OCI-LY1 (cell line): ENCODE results near the gene KHDC1.
"Not testable (repeated sequence)": the region's sequence is repeated elsewhere in the genome, so short reads cannot be mapped to it uniquely, and the experiment has no call there.

Experiments
- EZH2 ChIP-seq: fragments of 200-600 bp; sonication (generic), shearing (Covaris generic); IDR thresholded peaks from 2 replicates; pipeline ENCODE4 v1.8.0; 2017; ENCODE audit warnings: borderline replicate concordance, mixed run types, mild to moderate bottlenecking, antibody characterized with exemption, low read length, moderate library complexity, mixed read lengths
- TF ChIP-seq, protein P1 (sequence below): fragments of 200-600 bp; sonication (generic), shearing (Covaris generic); IDR thresholded peaks from 2 replicates; pipeline ENCODE4 v1.5.1; 2017; ENCODE audit warnings: mild to moderate bottlenecking, antibody characterized with exemption, low read length, moderate library complexity, mixed read lengths

DNA sequence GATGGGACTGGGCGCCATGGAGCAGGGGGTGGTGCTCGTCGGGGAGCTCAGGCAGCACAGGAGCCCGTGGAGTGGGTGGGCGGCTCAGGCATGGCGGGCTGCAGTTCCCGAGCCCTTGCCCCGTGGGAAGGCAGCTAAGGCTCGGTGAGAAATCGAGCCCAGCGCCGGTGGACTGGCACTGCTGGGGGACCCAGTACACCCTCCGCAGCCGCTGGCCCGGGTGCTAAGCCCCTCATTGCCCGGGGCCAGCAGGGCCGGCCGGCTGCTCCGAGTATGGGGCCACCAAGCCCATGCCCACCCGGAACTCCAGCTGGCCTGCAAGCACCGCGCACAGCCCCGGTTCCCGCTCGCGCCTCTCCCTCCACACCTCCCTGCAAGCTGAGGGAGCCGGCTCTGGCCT, 5.9 kb upstream of the KHDC1 start:
- TF ChIP-seq, protein P1, sequence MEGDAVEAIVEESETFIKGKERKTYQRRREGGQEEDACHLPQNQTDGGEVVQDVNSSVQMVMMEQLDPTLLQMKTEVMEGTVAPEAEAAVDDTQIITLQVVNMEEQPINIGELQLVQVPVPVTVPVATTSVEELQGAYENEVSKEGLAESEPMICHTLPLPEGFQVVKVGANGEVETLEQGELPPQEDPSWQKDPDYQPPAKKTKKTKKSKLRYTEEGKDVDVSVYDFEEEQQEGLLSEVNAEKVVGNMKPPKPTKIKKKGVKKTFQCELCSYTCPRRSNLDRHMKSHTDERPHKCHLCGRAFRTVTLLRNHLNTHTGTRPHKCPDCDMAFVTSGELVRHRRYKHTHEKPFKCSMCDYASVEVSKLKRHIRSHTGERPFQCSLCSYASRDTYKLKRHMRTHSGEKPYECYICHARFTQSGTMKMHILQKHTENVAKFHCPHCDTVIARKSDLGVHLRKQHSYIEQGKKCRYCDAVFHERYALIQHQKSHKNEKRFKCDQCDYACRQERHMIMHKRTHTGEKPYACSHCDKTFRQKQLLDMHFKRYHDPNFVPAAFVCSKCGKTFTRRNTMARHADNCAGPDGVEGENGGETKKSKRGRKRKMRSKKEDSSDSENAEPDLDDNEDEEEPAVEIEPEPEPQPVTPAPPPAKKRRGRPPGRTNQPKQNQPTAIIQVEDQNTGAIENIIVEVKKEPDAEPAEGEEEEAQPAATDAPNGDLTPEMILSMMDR = not testable (repeated sequence)
- TF ChIP-seq EZH2 = not testable (repeated sequence)
